HG03025 (cell line): ENCODE results near the gene ARMH3.

Experiments
- ATAC-seq: cut with Tn5 transposase; IDR thresholded peaks from one replicate; pipeline ENCODE4 v1.9.1; 2021; ENCODE audit warnings: mild to moderate bottlenecking, moderate library complexity; ENCODE audit not compliant: unreplicated experiment, low FRiP score

ARMH3 gene

DNA sequence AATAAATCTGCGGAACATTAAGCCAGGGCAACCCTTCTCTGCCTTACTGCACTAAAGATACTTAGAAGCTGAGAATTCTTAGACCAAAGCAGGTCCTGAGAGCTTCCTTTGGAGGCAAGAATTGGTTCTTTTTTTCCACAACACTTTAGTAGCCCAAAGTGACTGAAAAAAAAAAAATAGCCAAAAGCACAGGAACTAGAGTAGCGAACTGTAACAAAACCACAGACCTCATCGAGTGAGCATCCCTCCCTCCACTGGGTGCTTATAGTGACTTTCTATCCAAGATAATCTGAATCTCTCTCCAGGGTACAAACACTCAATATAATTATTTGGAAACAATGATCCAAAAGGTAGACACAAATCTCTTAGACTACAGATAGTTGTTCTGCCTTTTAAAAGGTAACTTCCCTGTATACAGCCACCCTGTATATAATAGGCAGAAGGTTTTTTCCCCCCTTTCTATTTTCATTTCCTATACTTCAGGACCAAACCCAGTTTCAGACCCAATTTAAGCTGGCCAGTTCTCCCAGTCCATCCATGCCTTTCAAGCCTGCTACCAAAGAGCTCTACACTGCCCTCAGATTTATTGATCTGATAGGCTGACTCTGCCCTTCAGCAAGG, 180.8 kb downstream of the ARMH3 start:
- no peak for ATAC-seq

DNA sequence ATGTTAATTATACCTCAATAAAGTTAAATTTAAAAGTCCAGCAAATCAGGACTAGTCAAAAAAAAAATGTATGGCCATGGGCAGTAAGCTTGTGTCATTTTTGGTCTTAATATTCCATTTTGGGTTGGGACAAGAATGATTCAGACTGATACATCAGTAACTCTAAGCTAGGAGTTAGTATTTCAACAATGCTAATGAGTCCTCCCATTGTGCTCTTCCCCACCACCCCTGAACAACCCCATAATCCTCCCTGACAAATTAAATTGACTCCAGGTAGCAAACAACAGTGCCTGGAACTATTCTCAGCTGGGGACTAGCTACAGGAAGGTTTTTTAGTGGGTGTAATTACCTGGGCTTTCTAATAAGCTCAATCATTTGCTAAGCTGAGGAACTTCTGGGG, 181.7 kb downstream of the ARMH3 start:
- no peak for ATAC-seq

DNA sequence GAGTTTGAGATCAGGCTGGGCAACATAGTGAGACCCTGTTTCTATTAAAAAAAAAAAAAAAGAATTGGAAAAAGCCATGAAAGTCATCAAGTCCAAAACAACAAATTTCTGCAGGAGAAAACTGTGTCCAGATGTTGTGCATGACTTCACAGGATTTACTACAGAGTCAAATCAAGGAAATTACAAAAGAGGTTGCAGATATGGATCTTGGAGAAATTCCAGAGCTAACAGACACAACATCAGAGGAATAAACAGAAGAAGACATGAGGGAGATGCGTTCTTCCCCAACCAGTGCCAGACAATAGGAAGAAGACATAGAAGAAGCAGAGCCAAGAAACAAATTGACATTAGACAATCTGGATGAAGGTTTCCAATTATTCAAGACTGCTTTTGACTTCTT, 188.0 kb downstream of the ARMH3 start:
- no peak for ATAC-seq

DNA sequence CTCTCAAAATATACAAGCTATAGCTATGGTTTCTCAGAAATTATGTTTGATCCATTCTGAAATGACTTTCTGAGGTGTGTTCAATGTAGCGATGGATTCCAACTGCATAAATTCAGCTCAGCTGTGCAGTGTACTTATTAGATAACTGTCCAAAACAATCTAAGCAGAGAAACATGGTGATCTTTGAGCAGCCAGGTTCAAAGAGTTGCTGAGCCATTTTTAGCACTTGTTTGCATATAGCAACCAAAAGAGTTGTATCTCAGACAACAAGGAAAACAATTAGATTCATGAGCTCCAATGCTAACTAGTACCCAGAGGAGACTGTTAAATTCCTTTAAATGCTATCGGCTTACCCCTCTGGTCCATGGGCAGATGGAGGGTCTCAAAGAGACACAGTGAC, 196.4 kb downstream of the ARMH3 start:
- no peak for ATAC-seq

DNA sequence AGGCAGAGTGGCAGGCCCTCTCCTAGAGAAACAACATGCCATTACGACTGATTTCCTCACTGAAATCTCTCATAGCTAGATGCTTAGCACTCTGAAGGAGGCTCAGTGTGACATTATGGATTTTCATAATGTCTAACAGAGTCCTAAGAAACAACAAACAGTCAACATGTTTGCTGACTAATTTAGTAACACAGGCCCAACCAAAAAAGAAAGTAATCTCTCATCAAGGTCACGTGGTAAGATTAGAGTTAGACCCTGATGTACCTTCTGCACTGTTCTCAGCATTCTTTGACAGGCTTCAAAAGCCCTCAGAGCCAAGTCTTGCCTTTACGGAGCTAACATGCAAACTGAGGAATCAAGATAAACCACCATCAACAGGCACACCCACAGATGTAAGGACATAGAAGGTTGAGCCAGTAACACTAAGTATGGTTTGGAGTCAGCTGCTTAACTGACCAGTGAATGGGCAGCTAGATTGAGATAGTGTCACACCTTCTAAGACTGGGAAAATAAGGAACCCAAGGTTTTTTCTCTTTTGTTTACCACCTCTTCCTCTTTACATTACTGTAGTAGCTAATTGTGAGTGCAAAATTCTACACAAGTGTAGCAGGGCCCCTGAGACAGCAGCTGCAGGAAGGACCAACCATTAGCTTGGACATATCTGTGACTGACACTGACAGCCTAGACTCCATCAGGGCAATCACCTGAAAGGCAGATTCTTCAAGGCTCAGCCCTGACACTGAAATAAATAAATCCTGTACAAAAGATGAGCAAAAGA, 197.1 kb downstream of the ARMH3 start:
- no peak for ATAC-seq

DNA sequence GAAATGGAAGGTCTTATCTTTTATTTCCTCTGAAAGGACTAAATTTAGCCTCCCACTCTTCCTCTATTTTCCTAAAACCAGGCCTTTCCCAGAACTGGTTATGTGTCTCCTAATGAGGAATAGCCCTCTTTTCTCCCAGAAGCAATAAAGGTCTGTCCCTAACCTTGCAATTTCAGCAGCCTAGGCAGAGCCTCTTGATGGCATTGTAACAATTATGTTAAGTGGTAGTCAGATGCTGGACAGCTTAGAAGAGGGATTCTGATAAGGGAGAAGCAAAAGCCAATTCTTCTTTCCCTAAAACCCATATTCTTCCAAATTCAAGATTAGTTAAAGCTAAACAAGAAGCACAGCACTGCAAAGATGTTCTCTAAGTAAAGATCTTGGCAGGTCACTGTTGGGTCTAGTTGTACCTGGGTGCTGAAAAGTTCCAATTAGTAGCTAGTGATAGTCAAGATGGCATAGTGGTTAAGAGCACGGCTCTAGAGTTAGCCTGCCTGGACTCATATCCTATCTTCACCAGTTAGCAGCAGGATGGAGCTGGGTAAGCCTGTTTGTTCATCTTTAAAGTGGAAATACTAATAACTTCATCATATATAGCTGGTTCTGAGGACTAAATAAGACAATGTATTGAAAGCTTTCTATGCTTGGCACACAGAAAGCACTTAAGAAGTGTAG, 198.0 kb downstream of the ARMH3 start:
- ATAC-seq, result no peak

DNA sequence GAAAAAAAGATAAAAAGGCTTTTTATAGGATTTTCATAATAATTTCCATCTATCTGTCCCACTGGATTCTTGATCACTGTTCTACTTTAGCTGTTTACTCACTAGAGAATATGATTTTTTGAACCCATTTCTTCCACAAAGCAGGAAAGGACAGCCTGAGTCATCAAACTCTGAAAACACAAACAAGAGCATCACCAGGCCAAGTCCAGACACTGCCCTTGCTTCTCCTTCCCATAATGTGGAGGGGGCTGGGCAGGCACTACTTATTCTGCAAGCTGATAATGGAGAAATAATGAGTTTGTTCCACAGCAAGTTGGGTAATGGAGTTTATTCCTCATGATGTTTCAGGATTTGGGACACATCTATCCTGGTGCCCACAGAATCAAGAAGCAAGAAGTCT, 199.3 kb downstream of the ARMH3 start:
- no peak for ATAC-seq

DNA sequence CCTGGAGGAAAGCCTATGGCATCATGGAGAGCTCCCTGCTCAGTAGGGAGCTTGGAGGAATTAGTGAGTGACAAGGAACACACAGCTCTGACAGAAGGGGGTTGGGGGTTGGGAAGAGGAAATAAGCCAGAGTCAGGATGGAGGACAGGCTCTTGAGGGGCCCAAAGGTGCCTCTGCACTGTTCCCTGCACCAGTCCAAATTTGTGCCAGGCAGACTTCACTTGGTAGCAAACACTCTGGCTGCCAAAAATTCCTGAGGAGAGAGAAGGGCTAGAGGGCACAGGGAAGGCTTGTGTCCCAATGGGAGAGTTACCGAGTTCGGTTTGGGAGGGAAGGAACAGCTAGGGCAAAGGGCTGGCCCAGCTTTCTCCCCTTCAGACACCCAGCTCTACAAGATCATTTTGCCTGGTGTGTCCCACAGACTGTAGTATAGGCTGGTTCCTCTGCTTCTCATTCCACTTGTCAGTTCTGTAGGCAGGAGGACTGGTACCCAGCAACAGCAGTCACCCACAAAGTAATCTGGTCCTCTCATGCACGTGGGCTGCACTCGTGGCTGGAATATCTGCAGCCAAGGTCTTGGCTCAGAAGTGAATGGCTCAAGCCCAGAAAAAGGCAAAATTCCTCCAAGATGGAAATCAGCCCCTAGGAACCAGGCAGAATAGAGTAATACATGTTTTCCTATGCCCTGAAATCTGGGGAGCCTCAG, 204.4 kb downstream of the ARMH3 start:
- ATAC-seq, result no peak

DNA sequence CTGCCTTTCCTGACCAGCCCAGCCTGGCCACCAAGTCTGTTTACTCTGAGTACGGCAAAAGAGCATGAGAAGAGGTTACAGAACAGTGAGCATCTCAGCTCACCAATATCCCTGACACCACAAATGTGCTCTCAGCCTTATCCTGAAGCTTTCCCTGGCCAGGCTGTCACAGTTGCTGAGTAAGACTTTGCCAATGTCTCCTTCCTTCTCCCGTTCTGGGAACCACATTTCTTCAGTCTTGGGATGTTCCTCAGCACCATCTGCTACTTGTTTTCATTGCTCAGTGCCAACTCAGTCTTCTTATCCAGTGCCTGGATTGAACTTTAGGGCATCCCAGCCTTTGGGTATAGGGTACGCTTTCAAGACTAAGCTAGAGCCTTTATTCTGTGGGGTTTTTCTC, 205.2 kb downstream of the ARMH3 start:
- ATAC-seq, result no peak

DNA sequence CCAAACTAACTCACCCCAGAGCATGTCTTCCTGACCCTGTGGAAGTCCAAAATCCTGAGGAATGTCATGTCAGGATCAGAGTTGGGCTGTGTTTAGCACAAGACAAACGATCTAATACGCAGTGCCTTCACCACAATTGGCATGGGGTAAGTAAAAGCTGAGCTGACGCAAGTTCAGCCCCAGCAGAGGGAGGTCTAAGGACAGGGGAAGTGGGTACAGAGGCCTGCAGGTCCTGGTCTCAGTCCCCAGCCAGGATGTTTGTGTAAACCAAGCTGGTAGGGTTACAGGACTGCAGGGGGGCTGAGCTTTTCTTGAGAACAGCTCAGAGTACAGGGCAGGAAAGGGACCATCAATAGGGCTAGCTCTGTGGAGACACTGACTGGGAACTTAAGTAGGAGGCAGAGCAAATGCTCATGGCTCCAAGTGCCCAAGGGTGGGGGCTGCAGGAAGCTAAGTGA, 207.1 kb downstream of the ARMH3 start:
- no peak for ATAC-seq

DNA sequence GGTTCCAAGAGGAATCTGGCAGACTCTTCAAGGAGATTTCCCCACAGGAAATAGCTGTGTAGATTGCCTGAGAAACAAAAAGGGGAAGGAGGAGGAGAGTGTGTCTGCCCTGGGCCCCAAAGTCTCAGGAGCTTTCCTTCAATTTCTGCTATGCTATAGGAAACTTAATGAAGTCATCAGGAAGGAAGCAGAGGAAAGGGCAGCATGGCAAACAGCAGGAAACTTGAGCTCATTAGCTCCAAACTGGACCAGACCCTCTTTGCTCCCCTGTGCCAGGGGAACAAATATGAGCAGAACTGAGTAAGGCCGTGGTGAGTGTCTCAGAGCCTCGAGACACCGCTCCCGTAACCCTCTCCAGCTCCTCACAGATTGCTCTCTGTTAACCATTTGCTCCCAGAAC, 207.6 kb downstream of the ARMH3 start:
- no peak for ATAC-seq

DNA sequence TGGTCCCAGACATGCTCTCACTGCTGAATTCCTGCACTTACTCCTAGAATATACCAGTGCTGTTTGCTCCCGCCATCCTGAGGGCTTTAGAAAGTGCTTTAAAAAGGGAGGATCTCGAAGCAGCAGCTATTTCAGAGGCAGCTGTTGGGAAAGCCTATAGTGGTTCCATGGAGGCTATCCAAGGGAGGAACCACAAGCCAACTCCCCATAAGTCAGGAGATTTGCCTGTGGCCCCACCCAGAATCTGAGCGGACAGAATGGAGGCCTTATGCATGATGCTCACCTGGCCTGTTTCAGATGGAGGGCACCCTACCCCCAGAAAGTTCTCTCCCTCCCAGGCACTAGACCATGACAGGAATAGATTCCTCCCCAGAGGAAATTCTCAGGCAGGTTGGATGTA, 210.1 kb downstream of the ARMH3 start:
- no peak for ATAC-seq

DNA sequence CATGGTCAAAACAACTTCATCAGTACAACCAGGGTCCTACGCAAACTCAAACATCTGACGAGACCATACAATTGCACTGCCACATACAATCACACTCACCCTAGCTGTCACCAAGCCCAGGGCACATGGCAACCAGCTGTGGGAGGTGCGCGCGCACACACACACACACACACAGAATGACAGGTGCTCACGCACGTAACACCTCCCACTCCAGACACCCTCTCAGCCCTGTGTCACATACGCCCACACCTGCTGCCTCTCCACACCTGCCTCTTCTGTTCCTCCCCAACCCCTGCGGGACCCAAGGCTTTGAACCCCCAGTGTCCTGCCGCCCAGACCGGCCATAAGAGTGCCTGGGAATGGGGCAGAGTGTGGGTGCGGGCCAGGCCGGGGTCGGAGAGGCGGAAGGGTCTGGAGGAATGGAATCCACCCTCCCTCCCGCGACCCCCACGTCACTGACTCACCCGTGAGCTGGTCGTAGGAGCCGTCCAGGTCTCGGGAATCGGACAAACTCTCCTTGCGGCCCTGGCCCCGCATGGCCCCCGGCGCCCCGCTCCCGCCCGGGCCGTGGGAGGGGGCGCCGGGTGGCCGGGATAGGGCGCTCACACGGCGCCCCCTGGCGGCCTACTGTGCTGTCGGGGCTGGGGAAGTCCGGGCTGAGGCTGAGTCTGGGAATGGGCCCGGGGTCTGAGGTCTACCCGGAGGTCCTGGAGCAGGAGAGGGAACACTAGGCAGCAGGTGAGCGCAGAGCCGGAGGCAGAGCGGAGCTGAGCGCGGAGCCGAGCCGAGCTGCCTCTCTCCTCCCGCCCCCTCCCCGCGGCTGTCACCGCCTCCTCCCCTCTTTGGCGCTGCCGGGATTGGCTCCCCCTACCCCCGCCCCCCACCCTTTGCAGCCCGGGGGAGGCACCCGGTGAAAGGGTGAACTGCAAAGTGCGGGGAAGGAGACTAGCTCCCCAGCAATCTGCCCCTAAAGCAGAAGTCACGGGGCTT, 212.6 kb downstream of the ARMH3 start, which contains the start of gene KCNIP2:
KCNIP2 (minus strand) TSS at position 769 of the 990 bp plus-strand sequence; CDS start at position 537, 232 bp downstream.
- ATAC-seq, result no peak

DNA sequence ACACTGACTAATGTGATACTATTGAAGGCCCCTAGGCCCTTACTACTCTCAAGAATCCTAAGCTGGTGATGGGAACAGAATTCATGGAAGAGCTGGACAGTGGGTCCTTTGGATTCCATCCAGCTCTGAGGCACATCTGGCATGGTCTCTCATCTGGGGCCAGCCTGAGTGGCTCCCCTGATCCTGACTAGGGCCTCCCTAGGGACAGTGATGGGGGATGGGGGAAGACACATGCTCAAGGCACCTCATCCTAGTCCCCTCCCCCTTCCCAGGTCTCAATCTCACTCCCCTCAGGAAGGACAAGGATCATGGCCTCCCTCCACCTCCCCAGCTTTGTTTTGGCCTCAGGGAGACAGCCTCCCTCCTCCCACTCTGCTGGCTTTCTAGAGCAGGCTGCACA, 214.1 kb downstream of the ARMH3 start:
- no peak for ATAC-seq

DNA sequence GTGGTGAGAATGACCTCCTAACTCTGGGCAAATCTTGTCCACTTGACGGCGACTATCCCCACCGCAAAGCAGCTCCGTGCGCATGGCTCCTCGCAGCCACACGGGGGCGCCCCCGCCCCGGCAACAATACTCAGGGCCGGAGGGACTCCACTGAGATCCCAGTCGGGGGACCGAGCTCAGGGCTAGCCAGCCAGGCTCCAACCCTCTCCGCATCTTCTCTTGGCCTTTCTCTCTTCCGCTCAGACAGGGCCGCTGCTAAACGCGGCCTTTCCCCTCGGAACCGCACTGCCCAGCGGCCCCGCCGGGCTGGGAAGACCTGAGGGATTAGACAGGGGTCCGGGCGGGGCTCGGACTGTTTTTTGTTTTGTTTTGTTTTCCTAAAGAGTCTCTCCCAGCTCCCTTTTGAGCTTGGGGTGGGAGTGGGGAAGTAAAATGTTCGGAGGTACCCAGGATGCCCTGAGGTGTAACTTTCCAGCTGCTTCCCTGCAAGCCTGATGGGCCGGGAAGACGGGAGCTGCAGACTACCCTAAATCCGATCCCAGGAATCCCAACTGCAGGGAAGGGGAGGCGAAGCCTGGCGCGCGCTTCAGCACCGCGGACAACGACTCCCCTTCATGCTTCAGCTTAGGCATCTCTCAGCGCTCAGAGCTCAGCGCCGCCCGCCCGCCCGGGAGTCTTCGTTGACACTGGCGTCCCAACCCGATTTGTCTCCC, 215.1 kb downstream of the ARMH3 start:
- no peak for ATAC-seq

DNA sequence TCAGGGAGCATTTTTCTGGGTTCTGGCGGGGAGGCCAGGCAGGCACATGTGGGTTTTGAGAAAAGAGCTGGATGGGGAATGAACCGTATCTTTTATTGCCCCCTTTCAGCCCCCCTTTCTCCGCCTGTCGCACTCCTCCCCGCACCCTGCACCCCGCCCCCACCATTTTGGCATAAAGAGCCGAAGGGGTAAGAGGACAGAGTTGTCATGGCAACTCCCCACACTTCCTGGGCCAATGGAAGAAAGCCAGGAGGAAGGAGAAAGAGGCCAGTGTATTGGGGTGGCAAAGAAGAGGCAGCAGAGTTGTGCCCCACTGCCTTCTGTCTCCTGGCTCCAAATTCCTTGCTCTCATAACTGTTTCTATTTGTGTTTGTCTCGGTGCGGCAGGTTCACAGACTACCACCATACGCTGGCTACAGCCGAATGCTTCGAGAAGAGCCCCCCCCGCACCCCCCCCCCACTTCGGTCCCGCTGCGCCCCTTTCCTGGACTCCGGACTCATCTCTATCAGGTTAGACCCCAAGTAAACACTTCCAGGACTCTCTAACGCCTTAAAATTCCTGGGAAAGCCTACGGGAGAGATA, 215.8 kb downstream of the ARMH3 start:
- no peak for ATAC-seq

DNA sequence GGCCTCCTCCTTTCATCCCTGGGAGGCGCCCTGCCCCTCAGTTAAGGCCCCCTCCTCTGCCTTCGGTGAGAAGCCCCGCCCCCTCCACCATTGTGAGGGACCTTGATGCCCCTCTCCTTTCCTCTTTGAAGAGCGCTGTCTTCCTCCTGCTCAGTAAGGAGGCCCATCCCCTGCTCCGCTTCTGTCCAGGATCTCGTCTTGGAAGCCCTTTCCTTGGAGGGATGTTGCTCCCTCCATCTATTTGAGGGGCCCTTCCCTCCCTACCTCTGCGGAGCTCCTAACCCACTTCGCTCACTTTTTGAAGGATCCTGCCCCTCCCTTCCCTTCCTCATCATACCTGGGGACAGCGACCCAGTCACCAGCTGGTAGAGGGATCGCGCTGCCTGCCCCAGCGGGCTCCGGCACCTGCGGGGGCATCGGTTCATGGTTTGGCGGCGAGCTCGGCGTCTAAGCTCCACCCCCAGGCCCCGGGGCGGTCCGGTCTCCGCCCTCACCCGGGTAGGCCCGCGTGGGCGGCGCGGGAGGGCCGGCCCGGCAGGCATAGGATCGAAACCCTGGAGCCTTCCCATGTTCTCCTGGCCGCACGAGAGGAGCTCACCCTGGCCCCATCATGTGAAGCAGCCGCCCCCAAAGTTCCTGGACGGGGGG, 216.4 kb downstream of the ARMH3 start:
- ATAC-seq, result no peak

DNA sequence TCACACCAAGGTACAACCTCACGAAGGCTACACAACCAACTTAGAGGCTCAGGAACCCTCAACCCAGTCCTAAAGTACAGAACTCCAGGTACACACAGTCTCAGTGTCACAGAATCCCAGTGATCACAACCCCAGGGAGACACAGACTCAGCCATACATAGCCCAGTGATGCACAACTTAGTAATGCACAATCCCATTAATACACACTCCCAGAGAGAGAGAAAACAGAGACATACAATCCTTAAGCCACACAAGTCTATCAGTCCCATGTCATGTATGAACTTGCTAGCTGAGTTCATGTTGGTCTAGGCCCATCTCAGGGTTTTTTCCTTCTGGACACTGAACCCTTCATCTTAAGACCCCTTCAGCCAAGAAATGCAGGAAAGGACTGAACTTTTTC, 217.0 kb downstream of the ARMH3 start:
- no peak for ATAC-seq
